GM19193 (cell line): ENCODE measurements around the gene GLS.

Experiments
- POLR2A ChIP-seq: IDR thresholded peaks from 4 replicates; pipeline ENCODE4 v1.6.1; 2011; ENCODE audit not compliant: insufficient read depth, insufficient read length; ENCODE audit errors: extremely low read depth

The GLS gene

DNA sequence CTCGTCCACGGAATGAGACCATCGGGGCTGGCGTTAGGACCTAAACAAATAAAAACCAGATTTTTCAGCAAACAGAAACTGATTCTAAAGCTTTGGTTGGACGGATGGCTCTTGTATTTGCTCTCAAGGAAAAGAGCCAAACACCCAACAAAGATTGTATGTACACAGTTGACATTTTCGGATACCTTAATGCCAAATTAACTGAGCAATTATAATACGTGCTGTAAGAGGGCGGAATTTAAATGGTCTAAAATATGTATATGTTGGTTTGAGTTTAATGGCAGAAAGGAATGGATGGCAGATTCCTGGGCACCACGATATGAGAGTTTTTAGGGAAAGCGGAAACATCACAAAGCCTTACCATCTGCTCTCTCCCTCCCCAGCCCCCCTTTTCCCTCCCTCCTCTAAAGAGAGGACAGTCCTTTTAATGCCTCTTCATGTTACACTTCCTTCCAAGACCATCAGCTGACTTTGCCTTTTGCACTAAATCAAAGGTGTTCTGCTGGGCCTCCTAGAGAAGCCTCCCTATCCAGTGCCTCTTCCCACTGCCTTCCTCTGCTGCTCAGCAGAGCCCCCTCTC, 100.1 kb downstream of the GLS start:
- peak; percentile 37 for TF ChIP-seq POLR2A

DNA sequence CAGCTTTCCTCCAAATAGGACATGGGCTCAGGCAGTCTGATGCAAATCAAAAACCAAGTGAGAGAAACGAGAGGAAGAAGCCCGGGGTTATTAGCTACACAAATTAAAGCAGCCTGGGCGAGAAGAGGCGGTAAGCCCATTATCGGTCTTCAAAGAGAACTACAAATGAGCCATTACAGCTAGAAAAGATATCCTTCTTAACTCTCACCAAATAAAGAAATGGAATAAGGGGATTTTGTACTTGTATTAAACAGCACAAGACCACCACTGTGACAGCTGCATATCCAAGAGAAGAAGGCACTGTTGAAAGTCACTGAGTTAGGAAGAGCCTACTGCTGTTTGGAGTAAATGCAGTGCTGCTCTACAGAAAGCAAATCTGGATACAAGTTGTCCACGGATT, 100.7 kb downstream of the GLS start:
- no peak for TF ChIP-seq POLR2A

DNA sequence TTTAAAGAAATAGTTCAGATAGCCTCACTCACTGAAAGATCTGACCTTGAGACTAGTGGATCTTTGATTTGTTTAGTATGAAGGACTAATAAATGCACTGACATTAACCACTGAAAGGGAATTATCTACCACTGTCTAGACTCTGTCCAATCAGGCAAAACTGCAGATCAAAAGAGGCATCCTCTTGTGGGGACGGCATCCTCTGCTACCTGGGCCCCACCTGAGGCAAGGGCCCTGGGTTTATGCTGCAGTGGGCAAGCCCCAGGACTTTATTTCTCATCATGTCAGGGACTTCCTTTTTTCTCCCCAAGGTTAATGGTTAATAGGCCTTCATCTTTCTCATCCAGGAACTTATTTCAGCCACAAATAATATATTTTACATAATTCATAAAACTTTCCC, 101.1 kb downstream of the GLS start:
- peak; percentile 48 for TF ChIP-seq POLR2A

DNA sequence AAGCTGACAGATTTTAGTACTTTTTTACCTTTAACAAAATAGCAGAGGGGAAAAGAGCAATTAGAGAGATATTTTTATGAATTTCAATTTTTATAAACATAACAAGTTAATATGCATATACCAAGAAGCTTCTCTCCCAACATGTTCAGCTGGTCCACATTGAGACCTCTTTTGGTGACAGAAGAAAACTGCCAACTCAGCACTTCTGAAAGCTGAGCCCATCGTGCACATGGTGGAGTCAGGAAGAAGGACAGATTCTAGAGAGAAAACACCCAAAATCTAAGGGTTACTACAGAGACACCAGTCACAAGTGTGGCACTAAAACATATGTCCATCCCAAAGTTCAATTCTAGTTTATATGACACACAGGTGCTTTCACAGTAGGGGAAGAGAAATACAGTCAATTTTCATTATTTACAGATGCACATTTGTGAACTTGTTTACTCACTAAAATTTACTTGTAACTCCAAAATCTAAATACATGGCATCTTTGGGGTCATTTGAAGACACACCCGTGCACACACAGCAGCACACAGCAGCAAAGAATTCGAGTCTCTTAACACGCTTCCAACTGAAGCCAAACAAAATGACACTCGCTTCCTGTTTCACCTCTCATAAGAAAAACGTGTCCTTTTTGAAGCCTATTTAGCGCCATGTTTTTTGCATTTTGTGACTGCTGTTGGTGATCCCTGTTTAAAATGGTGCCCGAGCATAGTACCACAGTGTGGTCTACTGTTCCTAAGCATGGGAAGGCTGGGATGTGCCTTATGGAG, 101.8 kb downstream of the GLS start:
- TF ChIP-seq POLR2A: peak; percentile 27

DNA sequence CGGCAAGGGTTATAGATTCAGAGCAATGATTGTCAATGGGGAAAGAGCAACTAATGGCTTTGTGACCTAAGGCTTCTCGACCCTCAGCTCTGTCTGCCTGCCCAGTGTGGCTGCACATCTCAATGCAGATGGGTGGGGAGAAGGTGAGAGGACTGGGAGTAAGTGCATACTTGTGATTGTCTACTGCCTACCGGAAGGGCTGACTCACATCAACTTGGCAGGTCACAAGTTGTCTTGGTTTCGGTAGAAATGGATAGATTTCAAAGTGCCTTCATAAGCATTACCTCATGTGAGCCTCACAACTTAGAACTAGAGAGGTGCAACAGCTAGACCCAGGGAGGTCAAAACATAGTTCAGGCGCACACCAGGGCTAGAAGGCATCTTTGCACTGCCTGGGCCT, 104.0 kb downstream of the GLS start:
- TF ChIP-seq POLR2A: peak; percentile 23

DNA sequence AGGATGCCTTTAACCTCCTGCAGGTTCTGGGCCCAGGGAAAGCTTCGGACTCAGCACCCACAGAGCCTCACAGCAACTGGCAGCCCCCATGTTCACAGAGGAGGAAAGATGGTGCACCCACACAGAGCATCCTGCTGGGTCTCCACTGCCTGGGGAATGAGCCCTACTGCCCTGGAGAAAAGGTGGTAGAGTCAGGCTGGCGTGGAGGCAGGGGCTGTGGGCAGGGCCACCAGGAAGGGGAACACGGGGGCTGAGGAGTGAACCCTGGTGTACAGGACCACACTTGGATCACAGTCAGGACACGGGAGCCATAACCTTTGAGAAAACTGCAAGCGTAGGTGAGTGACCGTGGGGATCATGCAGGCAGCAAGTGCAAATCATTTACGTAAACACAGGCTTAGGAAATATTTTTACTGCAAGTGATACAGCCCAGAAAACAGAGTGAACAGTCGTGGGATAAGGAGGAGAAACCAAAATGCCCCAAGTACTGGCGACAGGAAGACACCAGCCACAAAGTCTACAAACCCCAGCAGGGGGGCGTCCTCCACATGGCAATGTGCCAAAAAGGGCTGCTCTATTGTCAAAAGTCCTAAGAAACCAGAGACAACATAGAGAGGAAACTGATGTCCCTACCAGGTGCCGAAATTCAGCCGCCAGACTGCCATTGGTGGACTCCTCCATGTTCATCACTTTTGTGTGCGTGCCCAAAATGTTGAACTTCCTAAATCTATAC, 105.8 kb downstream of the GLS start:
- TF ChIP-seq POLR2A: peak; percentile 5

DNA sequence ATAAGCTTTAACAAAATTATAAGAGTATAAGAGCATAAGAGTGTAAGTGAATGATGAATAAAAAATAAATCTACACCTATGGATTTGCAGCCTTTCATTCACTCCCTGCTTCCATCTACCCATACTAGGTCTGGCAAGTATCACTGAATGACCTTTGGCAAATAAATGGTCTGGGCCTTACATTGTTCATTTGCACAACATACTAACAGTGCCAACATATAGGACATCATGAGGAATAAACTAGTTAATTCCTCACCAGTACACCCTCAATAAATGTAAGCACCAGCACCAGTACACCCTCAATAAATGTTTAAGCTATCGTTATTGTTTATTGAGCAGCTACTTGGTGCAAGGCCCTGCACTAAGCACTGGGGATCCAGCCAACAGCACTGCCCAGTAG, 106.5 kb downstream of the GLS start:
- TF ChIP-seq POLR2A: no peak

DNA sequence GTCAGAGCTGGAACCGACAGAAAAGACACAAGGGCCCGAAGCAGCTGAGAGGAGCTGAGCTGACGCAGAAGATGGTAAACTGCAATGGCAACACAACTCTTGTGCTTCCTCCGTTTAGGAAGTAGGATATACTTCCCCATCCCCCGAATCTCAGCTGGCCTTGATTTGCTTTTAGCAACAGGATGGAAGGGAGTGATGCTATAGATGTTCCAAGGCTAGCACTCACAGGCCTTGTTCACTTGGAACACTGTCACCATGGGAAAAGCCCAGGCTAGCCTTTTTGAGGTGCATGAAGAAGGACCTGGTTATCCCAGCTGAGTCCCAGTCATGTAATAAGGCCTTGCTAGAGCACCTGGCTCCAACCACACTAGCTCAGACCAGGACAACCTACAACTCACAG, 107.3 kb downstream of the GLS start:
- TF ChIP-seq POLR2A: peak; percentile 31

DNA sequence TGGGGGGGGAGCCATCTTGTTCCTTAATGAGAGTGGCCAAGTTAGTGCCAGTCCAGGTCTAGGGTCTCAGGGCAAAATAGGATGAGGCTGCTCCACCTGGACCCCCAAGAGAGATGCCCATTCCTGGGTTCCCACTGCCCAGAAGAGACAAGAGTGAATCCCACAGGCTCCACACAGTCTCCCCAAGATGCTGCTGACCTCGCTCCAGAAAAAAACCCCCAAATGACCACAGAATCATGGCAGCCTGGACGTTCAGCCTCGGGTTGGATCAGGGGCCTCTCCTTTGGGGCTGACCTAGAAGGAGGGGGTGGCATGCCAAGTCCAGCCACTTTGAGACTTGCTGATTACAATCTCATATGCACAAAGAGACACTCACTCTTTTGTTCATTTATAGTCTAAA, 108.3 kb downstream of the GLS start:
- TF ChIP-seq POLR2A: peak; percentile 51

DNA sequence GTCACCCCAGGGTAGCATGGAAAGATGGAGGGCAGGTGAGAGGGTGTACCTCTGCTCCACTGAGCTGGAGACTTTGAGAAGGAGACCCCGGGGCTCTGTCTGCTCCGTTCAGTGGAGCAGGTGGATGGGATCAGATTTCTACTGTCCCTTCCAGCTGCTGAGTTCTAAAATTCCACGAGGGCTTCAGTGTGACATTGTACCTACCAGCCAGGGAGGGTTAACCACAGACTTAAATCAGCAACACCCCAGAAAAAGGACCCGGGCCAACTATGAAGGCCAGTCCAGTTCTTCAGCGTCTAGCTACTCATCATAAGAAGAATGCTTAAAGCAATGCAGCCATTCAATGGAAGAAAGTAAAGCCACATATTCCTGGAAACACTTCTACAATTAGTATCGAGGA, 109.5 kb downstream of the GLS start:
- TF ChIP-seq POLR2A: peak; percentile 23

DNA sequence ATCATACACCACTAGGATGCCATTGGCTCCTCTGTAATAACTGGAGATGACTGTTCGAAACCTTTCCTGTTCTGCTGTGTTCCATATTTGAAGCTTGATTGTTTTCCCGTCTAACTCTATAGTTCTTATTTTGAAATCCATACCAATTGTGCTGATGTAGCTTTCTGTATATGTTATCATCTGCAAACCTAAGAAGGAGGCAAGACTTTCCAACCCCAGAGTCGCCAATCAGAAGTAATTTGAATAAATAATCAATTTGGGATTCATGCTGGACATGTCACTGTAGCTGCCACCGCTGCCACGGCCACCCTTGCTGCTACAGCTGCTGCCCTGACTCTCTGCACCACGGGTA, 112.6 kb downstream of the GLS start:
- TF ChIP-seq POLR2A: no peak

DNA sequence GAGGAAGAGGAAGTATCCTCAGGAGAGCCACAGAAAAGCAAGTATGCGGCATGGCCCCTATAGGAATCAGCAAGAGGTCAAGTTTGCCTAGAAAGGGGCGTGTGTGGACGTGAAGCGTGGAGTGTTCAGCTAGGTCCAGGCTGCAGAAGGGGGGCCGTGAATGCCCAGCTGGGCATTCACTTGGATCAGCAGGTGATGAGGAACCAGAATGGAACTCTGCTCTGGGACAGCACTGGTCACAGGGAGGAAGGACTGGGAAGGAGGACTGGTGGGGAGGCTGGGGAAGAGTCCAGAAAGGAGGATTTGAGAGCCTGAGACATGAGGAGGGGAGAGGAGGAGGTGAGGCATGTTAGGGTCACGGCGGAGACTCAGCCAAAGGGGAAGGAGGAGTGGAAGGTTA, 113.5 kb downstream of the GLS start:
- TF ChIP-seq POLR2A: peak; percentile 43

DNA sequence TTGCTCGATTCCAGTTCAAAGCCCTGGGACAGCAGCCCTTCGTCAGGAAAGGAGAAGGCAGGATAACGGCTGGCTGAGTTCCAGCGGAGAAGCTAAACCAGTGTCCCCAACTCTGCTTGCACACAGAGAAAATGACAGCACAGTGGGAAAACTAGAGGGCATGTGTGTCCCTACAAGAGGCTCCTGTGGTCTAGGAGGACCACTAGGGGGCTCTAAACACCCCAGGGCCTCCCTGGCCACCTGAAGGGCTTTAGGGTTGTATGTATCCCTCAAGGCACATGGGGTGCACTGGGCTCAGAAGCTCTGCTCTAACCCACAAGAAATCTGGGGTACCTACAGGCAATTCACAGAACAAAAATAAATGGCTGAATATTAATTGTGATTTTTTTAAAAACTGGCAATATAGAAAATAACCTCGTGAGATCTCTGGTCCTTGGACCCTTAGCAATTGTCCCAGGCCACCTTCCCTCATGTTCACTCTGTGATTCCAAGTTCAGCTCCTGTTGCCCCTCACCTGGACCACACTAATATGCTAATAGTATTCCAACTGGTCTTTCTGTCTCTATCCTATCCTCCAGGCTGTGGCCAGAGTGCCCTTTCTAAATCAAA, 115.8 kb downstream of the GLS start:
- TF ChIP-seq POLR2A: no peak

DNA sequence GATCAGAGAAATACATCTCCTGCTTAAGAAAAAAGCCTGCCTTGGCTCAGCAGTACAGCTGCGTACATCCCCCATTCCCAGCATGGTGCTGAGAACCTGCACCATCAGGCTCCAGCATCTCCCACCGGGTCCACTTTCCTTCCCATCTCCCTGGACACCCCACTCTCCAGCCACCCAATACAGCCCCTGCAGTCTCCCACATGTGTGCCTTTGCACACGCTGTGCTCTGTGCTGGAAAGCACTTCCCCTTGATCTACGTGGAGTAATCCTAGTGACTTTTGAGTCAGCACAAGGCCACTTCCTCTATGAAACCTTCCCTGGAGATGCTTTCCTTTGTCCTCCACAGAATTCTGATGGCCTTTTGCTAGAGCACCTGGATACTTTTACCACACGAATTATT, 116.3 kb downstream of the GLS start:
- peak; percentile 43 for TF ChIP-seq POLR2A

DNA sequence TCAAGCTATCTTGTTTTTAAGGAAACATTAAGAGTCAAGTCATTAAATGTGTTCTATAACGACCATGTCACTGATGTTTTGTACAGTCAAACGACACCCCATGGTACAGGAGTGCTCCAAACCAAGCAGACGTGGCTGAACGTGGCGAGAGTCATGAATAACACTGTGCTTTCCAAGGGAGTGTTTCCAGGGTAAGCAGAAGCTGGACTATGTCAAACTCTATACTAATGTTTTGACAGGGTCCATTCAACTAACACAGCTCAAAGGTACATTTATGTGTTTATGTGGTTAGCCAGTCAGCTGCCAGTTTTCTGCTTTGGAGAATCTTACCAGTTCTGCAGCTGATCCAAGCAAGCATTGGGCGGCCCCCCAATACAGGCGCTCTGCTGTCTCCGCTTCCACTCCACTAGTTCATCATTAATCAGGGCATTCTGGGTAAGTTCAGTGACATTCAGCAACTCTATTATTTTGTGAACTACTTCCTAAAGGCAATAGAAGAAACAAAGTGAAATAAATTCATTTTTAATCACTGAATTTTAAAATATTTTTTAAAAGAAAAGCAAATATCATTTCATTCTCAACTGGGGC, 117.0 kb downstream of the GLS start:
- TF ChIP-seq POLR2A: no peak
